Nephron progenitor cell (in vitro differentiated cells): ENCODE results near the gene PRKCE.

Experiments used
- DNase-seq: peaks from one replicate; pipeline ENCODE4 v3.0.0; 2021
- H3K27ac Mint-ChIP-seq: 2 replicates; pipeline ENCODE4 v1.8.0; 2021; ENCODE audit warnings: mild to moderate bottlenecking, moderate library complexity, mixed read lengths
- H3K27me3 Mint-ChIP-seq: 2 replicates; pipeline ENCODE4 v1.8.0; 2021; ENCODE audit warnings: mild to moderate bottlenecking, low read depth, mixed read lengths; ENCODE audit not compliant: poor library complexity
- H3K36me3 Mint-ChIP-seq: 2 replicates; pipeline ENCODE4 v1.8.0; 2021; ENCODE audit warnings: low read depth, mixed read lengths
- H3K4me1 Mint-ChIP-seq: 2 replicates; pipeline ENCODE4 v1.8.0; 2021; ENCODE audit warnings: mixed read lengths
- H3K4me3 Mint-ChIP-seq: 2 replicates; pipeline ENCODE4 v1.8.0; 2021; ENCODE audit warnings: mild to moderate bottlenecking, moderate library complexity, mixed read lengths
- H3K9me3 Mint-ChIP-seq: 2 replicates; pipeline ENCODE4 v1.8.0; 2021; ENCODE audit warnings: mild to moderate bottlenecking, moderate library complexity, mixed read lengths
- TF ChIP-seq, protein P1 (sequence below): fragments of 200-600 bp; sonication (generic); IDR thresholded peaks from 2 replicates; pipeline ENCODE4 v1.5.0; 2021; ENCODE audit warnings: antibody characterized with exemption

The PRKCE gene

GRCh38 chr2:45851576-45852304 lies 200.3 kb downstream of the PRKCE start:
- peaks cover 14% of the 10 kb centered on the region for H3K4me1 Mint-ChIP-seq
- peaks cover 7% of the 10 kb centered on the region for H3K27me3 Mint-ChIP-seq

DNA sequence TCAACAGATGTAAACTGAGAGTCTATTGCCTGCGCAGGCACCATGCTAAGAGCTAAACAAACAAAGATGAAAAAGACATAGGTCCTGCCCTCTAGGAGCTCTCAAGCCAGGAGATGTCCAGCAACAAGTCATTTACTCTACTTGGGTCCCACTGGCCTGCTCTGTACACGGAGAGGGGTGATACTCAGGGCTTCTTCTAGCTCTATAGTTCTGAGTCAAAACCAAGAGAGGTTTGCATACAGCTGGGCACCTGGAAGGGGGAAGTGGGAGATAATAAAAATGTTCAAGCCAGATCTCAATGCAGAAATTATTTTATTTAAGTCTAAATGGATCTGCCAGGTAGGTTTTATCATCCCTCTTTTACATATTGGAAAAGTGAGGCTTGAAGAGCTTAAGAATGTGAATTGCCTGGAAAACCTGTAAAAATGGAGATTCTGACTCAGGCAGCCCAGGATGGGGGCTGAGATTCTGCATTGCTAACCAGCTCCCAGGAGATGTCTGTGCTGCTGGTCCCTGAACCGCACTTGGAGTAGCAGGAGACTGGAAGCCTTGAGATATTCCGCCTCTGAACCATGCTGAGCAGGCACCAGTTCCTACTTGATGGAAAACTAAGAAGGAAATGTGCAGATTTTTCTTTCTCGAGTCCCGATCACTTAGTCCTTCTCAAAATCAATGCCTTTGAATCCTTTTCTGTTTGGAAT lies 201.1 kb downstream of the PRKCE start:
- H3K36me3 Mint-ChIP-seq = no peaks in the 10 kb centered on the region
- TF ChIP-seq, protein P1, sequence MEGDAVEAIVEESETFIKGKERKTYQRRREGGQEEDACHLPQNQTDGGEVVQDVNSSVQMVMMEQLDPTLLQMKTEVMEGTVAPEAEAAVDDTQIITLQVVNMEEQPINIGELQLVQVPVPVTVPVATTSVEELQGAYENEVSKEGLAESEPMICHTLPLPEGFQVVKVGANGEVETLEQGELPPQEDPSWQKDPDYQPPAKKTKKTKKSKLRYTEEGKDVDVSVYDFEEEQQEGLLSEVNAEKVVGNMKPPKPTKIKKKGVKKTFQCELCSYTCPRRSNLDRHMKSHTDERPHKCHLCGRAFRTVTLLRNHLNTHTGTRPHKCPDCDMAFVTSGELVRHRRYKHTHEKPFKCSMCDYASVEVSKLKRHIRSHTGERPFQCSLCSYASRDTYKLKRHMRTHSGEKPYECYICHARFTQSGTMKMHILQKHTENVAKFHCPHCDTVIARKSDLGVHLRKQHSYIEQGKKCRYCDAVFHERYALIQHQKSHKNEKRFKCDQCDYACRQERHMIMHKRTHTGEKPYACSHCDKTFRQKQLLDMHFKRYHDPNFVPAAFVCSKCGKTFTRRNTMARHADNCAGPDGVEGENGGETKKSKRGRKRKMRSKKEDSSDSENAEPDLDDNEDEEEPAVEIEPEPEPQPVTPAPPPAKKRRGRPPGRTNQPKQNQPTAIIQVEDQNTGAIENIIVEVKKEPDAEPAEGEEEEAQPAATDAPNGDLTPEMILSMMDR = no peak
- no peak for DNase-seq
- peaks cover 9% of the 10 kb centered on the region for H3K4me1 Mint-ChIP-seq
- no peak overlapping the region for H3K4me3 Mint-ChIP-seq
- peaks cover 4% of the 10 kb centered on the region for H3K9me3 Mint-ChIP-seq
- no peak overlapping the region for H3K27ac Mint-ChIP-seq
- H3K27me3 Mint-ChIP-seq = peaks cover 7% of the 10 kb centered on the region

More at GRCh38 chr2:45851576-45852304, 200.3 kb downstream of the PRKCE start:
- Mint-ChIP-seq H3K9me3 (peaks cover 4% of the 10 kb centered on the region), H3K36me3 (no peaks in the 10 kb centered on the region), H3K27ac (no peak overlapping the region), H3K4me3 (no peak overlapping the region)
- TF ChIP-seq, protein P1 = no peak
- DNase-seq = no peak

GRCh38 chr2:45855374-45855773 lies 203.9 kb downstream of the PRKCE start:
- Mint-ChIP-seq H3K9me3 (no peaks in the 10 kb centered on the region), H3K36me3 (no peaks in the 10 kb centered on the region), H3K27me3 (peaks cover 3% of the 10 kb centered on the region), H3K27ac (no peak overlapping the region), H3K4me3 (no peak overlapping the region), H3K4me1 (peaks cover 15% of the 10 kb centered on the region)
- TF ChIP-seq, protein P1 = no peak
- DNase-seq = no peak

DNA sequence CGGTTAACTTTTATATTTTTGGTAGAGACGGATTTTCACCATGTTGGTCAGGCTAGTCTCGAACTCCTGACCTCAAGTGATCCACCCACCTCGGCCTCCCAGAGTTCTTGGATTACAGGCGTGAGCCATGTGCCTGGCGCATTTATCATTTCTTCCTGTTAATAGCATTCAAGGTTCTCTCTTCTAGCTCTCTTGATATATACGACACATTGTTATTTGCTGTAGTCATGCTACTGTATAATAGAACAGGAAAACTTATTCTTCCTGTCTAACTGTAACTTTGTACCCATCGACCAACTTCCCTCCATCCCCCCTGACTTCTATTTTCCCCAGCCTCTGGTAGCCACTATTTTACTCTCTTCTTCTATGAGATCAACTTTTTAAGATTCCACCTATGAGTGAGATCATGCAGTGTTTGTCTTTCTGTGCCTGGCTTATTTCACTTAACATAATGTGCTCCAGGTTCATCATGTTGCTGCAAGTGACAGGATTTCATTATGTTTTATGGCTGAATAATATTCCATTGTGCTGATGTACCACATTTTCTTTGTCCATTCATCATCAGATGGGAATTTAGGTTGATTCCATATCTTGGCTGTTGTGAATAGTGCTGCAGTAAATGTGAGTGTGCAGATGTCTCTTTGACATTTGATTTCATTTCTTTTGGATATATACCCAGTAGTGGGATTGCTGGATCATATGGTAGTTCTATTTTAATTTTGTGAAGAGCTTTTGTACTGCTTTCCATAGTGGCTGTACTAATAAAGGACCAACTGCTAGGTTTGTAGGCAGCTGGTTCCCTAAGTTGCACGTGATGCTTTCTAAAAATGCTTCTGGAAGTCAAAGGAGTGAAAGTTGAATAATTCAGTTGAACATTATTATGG lies 205.2 kb downstream of the PRKCE start:
- DNase-seq = no peak
- H3K9me3 Mint-ChIP-seq = no peaks in the 10 kb centered on the region
- no peak overlapping the region for H3K4me3 Mint-ChIP-seq
- no peaks in the 10 kb centered on the region for H3K36me3 Mint-ChIP-seq
- TF ChIP-seq, protein P1 = no peak
- peaks cover 3% of the 10 kb centered on the region for H3K27me3 Mint-ChIP-seq
- H3K27ac Mint-ChIP-seq = no peak overlapping the region
- H3K4me1 Mint-ChIP-seq = peaks cover 27% of the 10 kb centered on the region

- TF ChIP-seq, protein P1 = no peak
- no peak overlapping the region for H3K4me3 Mint-ChIP-seq
Observed at GRCh38 chr2:45857275-45857609, 205.8 kb downstream of the PRKCE start.

More at GRCh38 chr2:45857275-45857609, 205.8 kb downstream of the PRKCE start:
- no peak for DNase-seq
- H3K36me3 Mint-ChIP-seq = no peaks in the 10 kb centered on the region
- no peak overlapping the region for H3K27ac Mint-ChIP-seq
- peaks cover 31% of the 10 kb centered on the region for H3K4me1 Mint-ChIP-seq
- no peaks in the 10 kb centered on the region for H3K9me3 Mint-ChIP-seq
- H3K27me3 Mint-ChIP-seq = peaks cover 3% of the 10 kb centered on the region
